ENCODE results near the gene OSTM1. TPM values are rescaled to one million over a fixed set of nuclear protein-coding genes. Genes with fewer than 3 reads are reported as not detected.
A peak's percentile ranks its signal among the peaks of the same experiment; 100 is the strongest.

The OSTM1 gene
- total and polyA plus RNA-seq, 2 experiments from 2014 or later = 27.0 to 29.3 TPM

GRCh38 chr6:108117427-108118358 lies 43.2 kb upstream of the OSTM1 start:
- no peaks in the 10 kb centered on the region for H3K4me1 ChIP-seq (ENCODE audit: insufficient read depth)
- peak overlapping the region; percentile 71 for H3K4me3 ChIP-seq
- H3K27me3 ChIP-seq (replicated peaks; ENCODE audit: insufficient read depth) = peaks cover 80% of the 10 kb centered on the region
- no peaks in the 10 kb centered on the region for H3K36me3 ChIP-seq (ENCODE audit: low read depth)
- in situ Hi-C loops (cut with MboI) = loop anchor here (10.0 to 25.0 kb wide), 3 partner anchors 377 to 945 kb away; no protein-coding TSS in a partner anchor
- no peaks in the 10 kb centered on the region for H3F3A ChIP-seq (ENCODE audit: insufficient read depth)
- DNase-seq = peak; percentile 41
- TF ChIP-seq EZH2 (IDR thresholded peaks at IDR 0.05; ENCODE audit: insufficient read depth, poor library complexity, severe bottlenecking) = peak; percentile 95
- TF ChIP-seq EZH2phosphoT487 (IDR thresholded peaks at IDR 0.05; ENCODE audit: insufficient read depth, low read depth) = no peak
- no peaks in the 10 kb centered on the region for H3K79me2 ChIP-seq (ENCODE audit: insufficient read depth)
- 3 to 6% methylated on average over 38 to 71 of the region's 72 CpGs for WGBS, 2 experiments (ENCODE audit: low coverage in 1 of 2, low lambda C conversion rate in 2 of 2, missing lambda C conversion rate in 2 of 2)
- peak overlapping the region; percentile 74 for H3K4me2 ChIP-seq (ENCODE audit: unreplicated experiment)
- H2AFZ ChIP-seq = peak overlapping the region; percentile 71
- no peak overlapping the region for H3K9ac ChIP-seq
- no peaks in the 10 kb centered on the region for H3K9me2 ChIP-seq (ENCODE audit: insufficient read depth)
- no peaks in the 10 kb centered on the region for H3K9me3 ChIP-seq (ENCODE audit: low read depth)
- H3K27ac ChIP-seq = no peak overlapping the region
- no peaks in the 10 kb centered on the region for H4K20me1 ChIP-seq (ENCODE audit: insufficient read depth)

GRCh38 chr6:108116546-108117426 lies 42.2 kb upstream of the OSTM1 start:
- H3K9me3 ChIP-seq (ENCODE audit: low read depth) = no peaks in the 10 kb centered on the region
- H3K27ac ChIP-seq = no peak overlapping the region
- in situ Hi-C loops (cut with MboI) = loop anchor here (10.0 to 25.0 kb wide), 3 partner anchors 378 to 946 kb away; no protein-coding TSS in a partner anchor
- H2AFZ ChIP-seq = peak overlapping the region; percentile 71
- H3K79me2 ChIP-seq (ENCODE audit: insufficient read depth) = no peaks in the 10 kb centered on the region
- no peak overlapping the region for H3K4me3 ChIP-seq
- no peaks in the 10 kb centered on the region for H3F3A ChIP-seq (ENCODE audit: insufficient read depth)
- H4K20me1 ChIP-seq (ENCODE audit: insufficient read depth) = no peaks in the 10 kb centered on the region
- TF ChIP-seq EZH2 (IDR thresholded peaks at IDR 0.05; ENCODE audit: insufficient read depth, poor library complexity, severe bottlenecking) = peak; percentile 89
- peak; percentile 78; the same call in 1 of the 2 replicates for TF ChIP-seq EZH2phosphoT487 (IDR thresholded peaks at IDR 0.05; ENCODE audit: insufficient read depth, low read depth)
- H3K36me3 ChIP-seq (ENCODE audit: low read depth) = no peaks in the 10 kb centered on the region
- no peak overlapping the region for H3K9ac ChIP-seq
- no peaks in the 10 kb centered on the region for H3K4me1 ChIP-seq (ENCODE audit: insufficient read depth)
- DNase-seq = no peak
- H3K27me3 ChIP-seq (replicated peaks; ENCODE audit: insufficient read depth) = peaks cover 76% of the 10 kb centered on the region
- 6 to 9% methylated on average over 44 to 46 of the region's 46 CpGs for WGBS, 2 experiments (ENCODE audit: low coverage in 1 of 2, low lambda C conversion rate in 2 of 2, missing lambda C conversion rate in 2 of 2)
- peak overlapping the region; percentile 74 for H3K4me2 ChIP-seq (ENCODE audit: unreplicated experiment)
- H3K9me2 ChIP-seq (ENCODE audit: insufficient read depth) = no peaks in the 10 kb centered on the region

- Histone ChIP-seq H3K27ac (no peak overlapping the region), H3K9ac (no peak overlapping the region), H3K4me2 (ENCODE audit: unreplicated experiment) (peak overlapping the region; percentile 87), H3K4me1 (ENCODE audit: insufficient read depth) (no peaks in the 10 kb centered on the region), H3K9me2 (ENCODE audit: insufficient read depth) (no peaks in the 10 kb centered on the region), H4K20me1 (ENCODE audit: insufficient read depth) (no peaks in the 10 kb centered on the region), H2AFZ (no peak overlapping the region), H3K9me3 (ENCODE audit: low read depth) (no peaks in the 10 kb centered on the region), H3K27me3 (replicated peaks; ENCODE audit: insufficient read depth) (peaks cover 65% of the 10 kb centered on the region), H3K36me3 (ENCODE audit: low read depth) (no peaks in the 10 kb centered on the region), H3F3A (ENCODE audit: insufficient read depth) (no peaks in the 10 kb centered on the region), H3K4me3 (peak overlapping the region; percentile 71), H3K79me2 (ENCODE audit: insufficient read depth) (no peaks in the 10 kb centered on the region)
- DNase-seq = peak; percentile 66
- 6 to 7% methylated on average over 20 of the region's 20 CpGs for WGBS, 2 experiments (ENCODE audit: low coverage in 1 of 2, low lambda C conversion rate in 2 of 2, missing lambda C conversion rate in 2 of 2)
- TF ChIP-seq EZH2 (IDR thresholded peaks at IDR 0.05; ENCODE audit: insufficient read depth, poor library complexity, severe bottlenecking) (no peak), EZH2phosphoT487 (IDR thresholded peaks at IDR 0.05; ENCODE audit: insufficient read depth, low read depth) (0 out of 2 replicates have a peak, but pooled peaks have one; percentile 7)
- in situ Hi-C loops (cut with MboI) = loop anchor here (10.0 to 25.0 kb wide), 3 partner anchors 379 to 947 kb away; no protein-coding TSS in a partner anchor
These were observed 41.1 kb upstream of the OSTM1 start for GRCh38 chr6:108115598-108116058.

Measured in GM23248 (cell line).